Liver (tissue), 9 donors: Measurements from ENCODE around the gene STOX2. TPM values are rescaled to one million over a fixed set of nuclear protein-coding genes. Genes with fewer than 3 reads are reported as not detected.

Experiments
- DNase-seq: peaks from one replicate; pipeline ENCODE4 v3.0.0-alpha.2; 2017; ENCODE audit warnings: low spot score
- H3K27ac ChIP-seq, 2 donors: one replicate each; pipeline ENCODE4 v1.7.0; 2013; ENCODE audit warnings: inconsistent platforms in 2 of 2, low read length in 2 of 2, control low read depth in 1 of 2, low read depth in 1 of 2, mild to moderate bottlenecking in 1 of 2
- H3K27me3 ChIP-seq, 4 donors: one replicate each; pipeline versions ENCODE4 v1.6.1 to v1.7.0; 2013; ENCODE audit warnings: low read length in 3 of 4, inconsistent platforms in 1 of 4, mild to moderate bottlenecking in 1 of 4, moderate library complexity in 1 of 4; ENCODE audit not compliant: control insufficient read depth in 4 of 4, insufficient read depth in 4 of 4
- H3K36me3 ChIP-seq, 4 donors: one replicate each; pipeline versions ENCODE4 v1.6.1 to v1.7.0; 2013; ENCODE audit warnings: low read length in 3 of 4, mild to moderate bottlenecking in 3 of 4, low read depth in 1 of 4, moderate library complexity in 1 of 4; ENCODE audit not compliant: control insufficient read depth in 4 of 4, insufficient read depth in 3 of 4
- H3K4me1 ChIP-seq, 4 donors: one replicate each; pipeline versions ENCODE4 v1.6.1 to v1.7.0; 2013; ENCODE audit warnings: low read length in 3 of 4, mild to moderate bottlenecking in 3 of 4, moderate library complexity in 1 of 4; ENCODE audit not compliant: control insufficient read depth in 4 of 4, insufficient read depth in 4 of 4
- H3K4me3 ChIP-seq, 3 donors: one replicate each; pipeline versions ENCODE4 v1.6.1 to v1.7.0; 2013; ENCODE audit warnings: low read length in 3 of 3, control low read depth in 1 of 3, low read depth in 1 of 3, mild to moderate bottlenecking in 1 of 3
- H3K9ac ChIP-seq, 2 donors: one replicate each; pipeline ENCODE4 v1.7.0; 2013; ENCODE audit warnings: low read length in 2 of 2, mild to moderate bottlenecking in 2 of 2, moderate library complexity in 2 of 2, control low read depth in 1 of 2, low read depth in 1 of 2
- H3K9me3 ChIP-seq, 4 donors: one replicate each; pipeline versions ENCODE4 v1.6.1 to v1.7.0; 2013; ENCODE audit warnings: low read length in 3 of 4; ENCODE audit not compliant: control insufficient read depth in 4 of 4
- CTCF ChIP-seq: fragments of 150-350 bp; IDR thresholded peaks from 2 replicates; pipeline ENCODE4 v1.5.1; 2017; ENCODE audit warnings: improper control_type of control experiment, low read depth, low read length; ENCODE audit not compliant: missing input control
- EGR1 ChIP-seq, 2 donors: IDR thresholded peaks; 2 replicates each; pipeline ENCODE4 v1.6.1; 2016 to 2018; ENCODE audit warnings: antibody characterized with exemption in 2 of 2, low read depth in 2 of 2
- FOXA2 ChIP-seq: IDR thresholded peaks from 2 replicates; pipeline ENCODE4 v1.6.1; 2016; ENCODE audit warnings: antibody characterized with exemption
- GABPA ChIP-seq, 2 donors: IDR thresholded peaks in 1 of 2; conservative IDR thresholded peaks in 1 of 2; 2 replicates each; pipeline ENCODE4 v1.6.1; 2016; ENCODE audit warnings: antibody characterized with exemption in 2 of 2, mild to moderate bottlenecking in 1 of 2, moderate library complexity in 1 of 2
- HNF4A ChIP-seq, 2 donors: conservative IDR thresholded peaks; 2 replicates each; pipeline ENCODE4 v1.6.1; 2016; ENCODE audit warnings: antibody characterized with exemption in 2 of 2, mild to moderate bottlenecking in 2 of 2
- JUND ChIP-seq, 2 donors: IDR thresholded peaks; 2 replicates each; pipeline ENCODE4 v1.6.1; 2016; ENCODE audit warnings: antibody characterized with exemption in 2 of 2
- MAX ChIP-seq: IDR thresholded peaks from 2 replicates; pipeline ENCODE4 v1.6.1; 2016; ENCODE audit warnings: antibody characterized with exemption
- REST ChIP-seq: IDR thresholded peaks from 2 replicates; pipeline ENCODE4 v1.6.1; 2016; ENCODE audit warnings: antibody characterized with exemption, mild to moderate bottlenecking
- RXRA ChIP-seq, 2 donors: IDR thresholded peaks; 2 replicates each; pipeline ENCODE4 v1.6.1; 2017 to 2018; ENCODE audit warnings: antibody characterized with exemption in 2 of 2, mild to moderate bottlenecking in 1 of 2
- YY1 ChIP-seq: IDR thresholded peaks from 2 replicates; pipeline ENCODE4 v1.6.1; 2016; ENCODE audit warnings: antibody characterized with exemption, mild to moderate bottlenecking
- ZBTB33 ChIP-seq: IDR thresholded peaks from 2 replicates; pipeline ENCODE4 v1.6.1; 2016; ENCODE audit warnings: antibody characterized with exemption
- WGBS: extraction: QIAGEN DNeasy Blood & Tissue Kit; methylation state at CpG from one replicate; pipeline ENCODE4 v1.1.7; 2013; 5-methylcytosine and 5-hydroxymethylcytosine counted together
- polyA plus RNA-seq, 2 donors: library from polyadenylated mRNA; stranded (reverse) in 1 of 2; unstranded in 1 of 2; fragments of 200-250 nt in 1 of 2; fragments of >200 nt in 1 of 2; fragmentation: Nextera tagmentation in 1 of 2; extraction: Ambion mirVana in 1 of 2; gene quantifications; one replicate each; pipeline versions ENCODE4 v1.2.1 to v1.2.3, GENCODE V29; 2013 to 2015
- total RNA-seq, 2 donors: library from RNA; depleted of rRNA; stranded (reverse); fragments of >200 nt; gene quantifications; one replicate each; pipeline ENCODE4 v1.2.3, GENCODE V29; 2014
- donor health status: healthy.
- donor health status: healthy.
- donor health status: healthy.
- donor health status: healthy.
- donor health status: healthy.

STOX2 gene
- total and polyA plus RNA-seq, 4 donors = 1.4 to 12.6 (median 1.6) TPM

GRCh38 chr4:183971929-183972490 is 66.9 kb downstream of the STOX2 start:
- H3K9ac ChIP-seq = no peak overlapping the region
- TF ChIP-seq JUND (IDR thresholded peaks at IDR 0.05) (no peak), RXRA (IDR thresholded peaks at IDR 0.05) (no peak), GABPA (IDR thresholded peaks at IDR 0.05 in 1 of 2, conservative IDR thresholded peaks at IDR 0.05 in 1 of 2) (no peak)
- H3K27me3 ChIP-seq = no peaks in the 10 kb centered on the region
- peaks cover 0 to 2% (median under 1%) of the 10 kb centered on the region in 4 donors for H3K9me3 ChIP-seq
- no peak for DNase-seq
- no peaks in the 10 kb centered on the region for H3K36me3 ChIP-seq
- H3K4me1 ChIP-seq = no peaks in the 10 kb centered on the region
- H3K27ac ChIP-seq = no peak overlapping the region
- no peak overlapping the region for H3K4me3 ChIP-seq
- WGBS = 67% methylated on average over 9 of the region's 9 CpGs

- H3K4me3 ChIP-seq = no peak overlapping the region
- no peak for DNase-seq
- no peaks in the 10 kb centered on the region for H3K27me3 ChIP-seq
- H3K9ac ChIP-seq = no peak overlapping the region
- H3K9me3 ChIP-seq = peaks cover 0 to 2% (median under 1%) of the 10 kb centered on the region in 4 donors
- no peak overlapping the region for H3K27ac ChIP-seq
- H3K4me1 ChIP-seq = no peaks in the 10 kb centered on the region
- TF ChIP-seq CTCF = no peak
- no peak for TF ChIP-seq ZBTB33
- no peak for TF ChIP-seq EGR1 (IDR thresholded peaks at IDR 0.05; ENCODE audit: low read depth in 2 of 2)
- no peak for TF ChIP-seq MAX
- TF ChIP-seq FOXA2 = no peak
- no peak for TF ChIP-seq REST
- no peak for TF ChIP-seq HNF4A (conservative IDR thresholded peaks at IDR 0.05)
- no peak for TF ChIP-seq YY1
- H3K36me3 ChIP-seq = no peaks in the 10 kb centered on the region
These were observed 72.6 kb downstream of the STOX2 start for GRCh38 chr4:183977707-183978106.
